ENCODE results near the gene CRACR2B. TPM values are rescaled to one million over a fixed set of nuclear protein-coding genes. Genes with fewer than 3 reads are reported as not detected.

The CRACR2B gene
- total RNA-seq, 1 donor from 2014 or later: 19.3 TPM

DNA sequence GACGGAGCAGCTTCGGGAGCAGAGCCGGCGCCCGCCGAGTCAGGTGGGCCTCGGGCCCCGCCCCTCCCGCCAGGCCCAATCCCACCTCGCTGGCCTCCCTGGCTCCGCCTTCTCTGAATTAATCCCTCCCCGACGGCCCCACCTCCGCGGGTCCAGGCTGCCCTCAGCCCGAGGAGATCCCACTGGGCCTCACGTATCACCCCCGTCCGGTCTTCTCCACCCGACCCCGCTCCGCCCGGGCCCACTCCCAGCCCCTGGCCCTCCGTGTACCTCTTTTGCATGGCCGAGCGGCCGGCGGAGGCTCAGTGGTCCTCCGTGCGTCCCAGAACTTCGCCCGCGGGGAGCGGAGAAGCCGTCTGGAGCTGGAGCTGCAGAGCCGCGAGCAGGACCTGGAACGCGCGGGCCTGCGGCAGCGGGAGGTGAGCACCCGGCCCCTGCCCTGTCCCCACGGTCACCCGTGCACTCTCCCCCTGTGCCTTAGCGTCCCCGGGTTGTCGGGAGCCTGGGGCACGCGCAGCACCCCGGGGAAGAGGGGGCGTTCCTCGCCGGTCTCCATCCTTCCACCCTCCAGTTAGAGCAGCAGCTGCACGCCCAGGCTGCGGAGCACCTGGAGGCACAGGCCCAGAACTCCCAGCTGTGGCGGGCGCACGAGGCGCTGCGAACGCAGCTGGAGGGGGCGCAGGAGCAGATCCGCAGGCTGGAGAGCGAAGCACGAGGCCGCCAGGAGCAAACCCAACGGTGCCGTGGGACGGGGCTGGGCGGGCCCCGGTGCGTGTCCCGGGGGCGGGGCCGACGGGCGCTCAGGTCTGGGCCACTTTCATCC is 2.8 kb downstream of the CRACR2B start:
- H3K27me3 Mint-ChIP-seq: peaks cover 45% of the 10 kb centered on the region
- peak overlapping the region; percentile 67 for H3K4me3 Mint-ChIP-seq
- H3K36me3 Mint-ChIP-seq: no peaks in the 10 kb centered on the region
- peaks cover 10% of the 10 kb centered on the region for H3K4me1 Mint-ChIP-seq (ENCODE audit: unreplicated experiment)
- no peaks in the 10 kb centered on the region for H3K9me3 Mint-ChIP-seq
- TF ChIP-seq, protein P1, sequence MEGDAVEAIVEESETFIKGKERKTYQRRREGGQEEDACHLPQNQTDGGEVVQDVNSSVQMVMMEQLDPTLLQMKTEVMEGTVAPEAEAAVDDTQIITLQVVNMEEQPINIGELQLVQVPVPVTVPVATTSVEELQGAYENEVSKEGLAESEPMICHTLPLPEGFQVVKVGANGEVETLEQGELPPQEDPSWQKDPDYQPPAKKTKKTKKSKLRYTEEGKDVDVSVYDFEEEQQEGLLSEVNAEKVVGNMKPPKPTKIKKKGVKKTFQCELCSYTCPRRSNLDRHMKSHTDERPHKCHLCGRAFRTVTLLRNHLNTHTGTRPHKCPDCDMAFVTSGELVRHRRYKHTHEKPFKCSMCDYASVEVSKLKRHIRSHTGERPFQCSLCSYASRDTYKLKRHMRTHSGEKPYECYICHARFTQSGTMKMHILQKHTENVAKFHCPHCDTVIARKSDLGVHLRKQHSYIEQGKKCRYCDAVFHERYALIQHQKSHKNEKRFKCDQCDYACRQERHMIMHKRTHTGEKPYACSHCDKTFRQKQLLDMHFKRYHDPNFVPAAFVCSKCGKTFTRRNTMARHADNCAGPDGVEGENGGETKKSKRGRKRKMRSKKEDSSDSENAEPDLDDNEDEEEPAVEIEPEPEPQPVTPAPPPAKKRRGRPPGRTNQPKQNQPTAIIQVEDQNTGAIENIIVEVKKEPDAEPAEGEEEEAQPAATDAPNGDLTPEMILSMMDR (conservative IDR thresholded peaks at IDR 0.05): no peak
- H3K27ac Mint-ChIP-seq: no peak overlapping the region
- DNase-seq (ENCODE audit: extremely low spot score, unreplicated experiment): no peak

DNA sequence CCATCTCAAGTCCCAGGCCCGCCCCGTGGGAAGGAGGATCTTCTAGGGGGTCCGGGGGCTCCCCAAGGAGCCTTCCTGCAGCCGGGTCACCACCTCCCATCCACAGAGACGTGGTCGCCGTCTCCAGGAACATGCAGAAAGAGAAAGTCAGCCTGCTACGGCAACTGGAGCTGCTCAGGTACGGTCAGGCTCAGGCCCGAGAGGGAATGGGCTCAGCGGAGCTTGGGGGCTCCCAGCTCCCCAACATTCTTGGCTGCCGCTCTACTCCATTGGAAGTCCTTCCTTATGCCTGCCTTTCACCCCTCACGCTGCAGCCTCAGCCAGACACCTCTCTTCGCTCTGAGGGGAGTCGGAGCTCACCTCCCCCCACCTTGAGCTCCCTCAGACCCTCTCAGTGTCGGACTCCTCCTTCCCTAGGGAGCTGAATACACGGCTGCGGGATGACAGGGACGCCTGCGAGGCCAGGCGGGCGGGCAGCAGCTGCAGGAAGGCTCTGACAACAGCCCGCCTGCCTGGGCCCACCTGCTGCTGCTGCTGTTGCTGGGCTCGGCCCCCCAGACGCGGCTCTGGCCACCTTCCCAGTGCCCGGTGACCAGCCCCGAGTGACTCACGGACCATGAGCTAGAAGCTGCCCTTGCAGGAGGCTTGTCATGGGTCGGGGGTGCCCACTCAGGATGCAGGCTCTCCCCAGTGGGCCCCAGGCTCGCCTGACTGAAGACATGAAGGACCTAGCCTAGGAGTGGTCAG is 3.6 kb downstream of the CRACR2B start:
- no peak overlapping the region for H3K27ac Mint-ChIP-seq
- no peaks in the 10 kb centered on the region for H3K9me3 Mint-ChIP-seq
- H3K27me3 Mint-ChIP-seq: peaks cover 45% of the 10 kb centered on the region
- peaks cover 10% of the 10 kb centered on the region for H3K4me1 Mint-ChIP-seq (ENCODE audit: unreplicated experiment)
- no peak for DNase-seq (ENCODE audit: extremely low spot score, unreplicated experiment)
- no peaks in the 10 kb centered on the region for H3K36me3 Mint-ChIP-seq
- TF ChIP-seq, protein P1 (conservative IDR thresholded peaks at IDR 0.05): no peak
- peak overlapping the region; percentile 67 for H3K4me3 Mint-ChIP-seq

DNA sequence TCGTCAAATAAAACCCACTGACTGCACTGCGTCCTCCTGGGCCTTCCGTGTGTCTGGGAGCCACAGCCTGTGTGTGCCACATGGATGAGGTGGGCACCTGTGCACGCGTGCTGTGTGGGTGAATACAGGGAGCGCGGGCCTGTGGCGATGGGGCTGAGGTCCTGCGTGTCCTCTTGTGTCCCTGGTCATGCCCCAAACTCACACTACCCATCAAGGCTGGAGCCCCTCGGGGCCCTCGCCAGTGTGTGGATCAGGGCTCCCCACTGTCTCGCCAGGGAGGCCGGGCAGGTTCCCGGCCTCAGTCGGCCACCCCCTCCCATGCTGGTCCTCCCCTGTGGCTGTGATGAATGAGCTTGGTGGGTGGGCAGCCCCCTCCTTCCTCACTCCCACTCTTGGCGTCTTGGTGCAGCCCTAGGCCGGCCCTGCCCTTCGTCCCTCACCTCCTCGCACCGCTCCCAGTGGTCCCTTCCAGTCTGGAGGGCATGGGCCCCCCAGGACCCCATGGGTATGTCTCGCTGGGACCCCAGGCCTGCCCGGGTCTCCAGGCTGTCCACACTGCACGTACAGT is 4.3 kb downstream of the CRACR2B start:
- Mint-ChIP-seq H3K27me3 (peaks cover 40% of the 10 kb centered on the region), H3K27ac (no peak overlapping the region), H3K4me3 (peak overlapping the region; percentile 67), H3K9me3 (no peaks in the 10 kb centered on the region), H3K36me3 (no peaks in the 10 kb centered on the region), H3K4me1 (ENCODE audit: unreplicated experiment) (peaks cover 10% of the 10 kb centered on the region)
- TF ChIP-seq, protein P1 (conservative IDR thresholded peaks at IDR 0.05): no peak
- no peak for DNase-seq (ENCODE audit: extremely low spot score, unreplicated experiment)

DNA sequence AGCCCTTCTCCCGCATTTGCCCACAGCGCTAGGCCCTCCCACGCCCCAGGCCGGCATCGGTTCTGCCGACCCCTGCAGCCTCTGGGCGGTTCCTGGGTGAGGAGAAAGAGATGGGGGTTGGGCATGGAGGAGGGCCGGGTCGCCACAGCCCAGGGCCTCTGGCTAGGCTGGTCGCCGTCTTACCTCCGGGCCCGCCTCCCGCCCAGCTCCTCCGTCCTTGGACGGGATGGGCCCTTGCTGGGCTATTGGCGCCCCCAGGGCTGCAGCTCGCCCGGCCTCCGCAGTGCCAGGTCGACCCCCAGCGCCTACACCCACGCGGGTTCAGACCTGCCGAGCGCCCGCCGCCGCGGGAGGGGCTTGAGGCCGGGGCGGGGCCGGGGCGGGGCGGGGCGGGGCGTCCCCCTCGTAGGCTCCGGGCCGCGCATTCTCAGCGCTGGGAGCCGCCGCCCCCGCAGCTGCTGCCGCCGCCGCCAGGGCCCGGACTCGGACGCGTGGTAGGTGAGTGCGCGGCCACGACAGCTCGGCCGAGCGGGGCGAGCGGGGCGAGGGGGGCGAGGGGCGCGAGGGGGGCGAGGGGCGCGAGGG is 4.9 kb downstream of the CRACR2B start, which contains the start of gene CD151:
Gene CD151 (plus strand): TSS at position 424 of the 585 bp plus-strand sequence. CDS start 3,118 bp downstream, outside the sequence.
- TF ChIP-seq, protein P1 (conservative IDR thresholded peaks at IDR 0.05): peak; percentile 47
- H3K36me3 Mint-ChIP-seq: no peaks in the 10 kb centered on the region
- H3K27ac Mint-ChIP-seq: peak within 1 kb of the TSS; percentile 89
- DNase-seq (ENCODE audit: extremely low spot score, unreplicated experiment): no peak
- H3K4me1 Mint-ChIP-seq (ENCODE audit: unreplicated experiment): peaks cover 8% of the 10 kb centered on the region
- peaks cover 38% of the 10 kb centered on the region for H3K27me3 Mint-ChIP-seq
- no peaks in the 10 kb centered on the region for H3K9me3 Mint-ChIP-seq
- peak within 1 kb of the TSS; percentile 84 for H3K4me3 Mint-ChIP-seq

DNA sequence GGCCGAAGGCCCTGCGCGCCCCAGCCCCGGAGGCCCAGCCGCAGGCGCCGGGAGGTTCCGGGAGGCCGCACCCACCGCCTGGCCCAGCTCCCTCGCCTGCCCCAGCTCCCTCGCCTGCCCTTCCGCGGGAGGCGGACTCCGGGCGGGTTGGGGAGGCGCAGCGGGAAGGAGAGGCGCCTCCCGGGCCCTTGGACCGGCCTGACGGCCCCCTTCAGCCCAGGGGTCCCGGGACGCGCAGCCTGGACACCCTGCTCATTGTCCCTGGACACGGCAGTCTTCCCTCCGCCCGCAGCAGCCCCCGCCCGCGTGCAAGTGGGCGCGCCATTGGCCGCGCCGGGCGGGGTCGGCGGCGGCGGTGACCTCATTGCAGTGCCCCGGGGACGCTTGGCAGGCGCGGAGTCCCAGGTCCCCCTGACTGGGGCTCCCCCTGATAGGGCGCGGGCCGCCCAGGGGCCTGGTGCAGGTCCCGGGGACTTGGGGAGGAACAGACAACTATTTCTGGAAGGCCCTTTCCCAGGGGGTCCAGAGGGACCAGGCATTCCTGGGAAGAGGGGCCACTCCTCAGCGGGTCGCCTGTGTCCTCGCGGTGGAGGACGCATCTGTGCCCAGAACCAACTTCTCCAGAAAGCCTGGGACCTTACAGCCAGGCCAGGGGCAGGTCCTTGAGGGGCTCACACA is 5.5 kb downstream of the CRACR2B start:
- TF ChIP-seq, protein P1 (conservative IDR thresholded peaks at IDR 0.05): peak; percentile 17
- Mint-ChIP-seq H3K4me1 (ENCODE audit: unreplicated experiment) (peaks cover 2% of the 10 kb centered on the region), H3K9me3 (no peaks in the 10 kb centered on the region), H3K27me3 (peaks cover 32% of the 10 kb centered on the region), H3K4me3 (peak overlapping the region; percentile 84), H3K36me3 (no peaks in the 10 kb centered on the region), H3K27ac (peak overlapping the region; percentile 89)
- DNase-seq (ENCODE audit: extremely low spot score, unreplicated experiment): no peak

Data from type B pancreatic cell (in vitro differentiated cells).